Nephron (organoid): ENCODE data around the gene CNTF.
A peak's percentile ranks its signal among the peaks of the same experiment; 100 is the strongest.

ENCODE experiments used
- H3K27ac Mint-ChIP-seq, 3 experiments: 2 replicates each; pipeline ENCODE4 v1.8.0; 2020; ENCODE audit warnings: mixed read lengths in 3 of 3, mild to moderate bottlenecking in 2 of 3, moderate library complexity in 1 of 3
- H3K27me3 Mint-ChIP-seq: 2 replicates; pipeline ENCODE4 v1.8.0; 2021; ENCODE audit warnings: low read depth, mild to moderate bottlenecking, moderate library complexity, mixed read lengths
- H3K36me3 Mint-ChIP-seq: 2 replicates; pipeline ENCODE4 v1.8.0; 2020; ENCODE audit warnings: low read depth, mixed read lengths
- H3K4me1 Mint-ChIP-seq: 2 replicates; pipeline ENCODE4 v1.8.0; 2020; ENCODE audit warnings: mixed read lengths
- H3K4me3 Mint-ChIP-seq, 3 experiments: 2 replicates each; pipeline ENCODE4 v1.8.0; 2020; ENCODE audit warnings: mild to moderate bottlenecking in 3 of 3, mixed read lengths in 3 of 3, moderate library complexity in 2 of 3
- H3K9me3 Mint-ChIP-seq: 2 replicates; pipeline ENCODE4 v1.8.0; 2020; ENCODE audit warnings: mixed read lengths
- TF ChIP-seq, protein P1 (sequence below), 3 experiments: fragments of 200-600 bp; sonication (generic); IDR thresholded peaks; one replicate each; pipeline ENCODE4 v1.5.0; 2021; ENCODE audit warnings: antibody characterized with exemption in 3 of 3; ENCODE audit not compliant: unreplicated experiment in 3 of 3

Gene CNTF

DNA sequence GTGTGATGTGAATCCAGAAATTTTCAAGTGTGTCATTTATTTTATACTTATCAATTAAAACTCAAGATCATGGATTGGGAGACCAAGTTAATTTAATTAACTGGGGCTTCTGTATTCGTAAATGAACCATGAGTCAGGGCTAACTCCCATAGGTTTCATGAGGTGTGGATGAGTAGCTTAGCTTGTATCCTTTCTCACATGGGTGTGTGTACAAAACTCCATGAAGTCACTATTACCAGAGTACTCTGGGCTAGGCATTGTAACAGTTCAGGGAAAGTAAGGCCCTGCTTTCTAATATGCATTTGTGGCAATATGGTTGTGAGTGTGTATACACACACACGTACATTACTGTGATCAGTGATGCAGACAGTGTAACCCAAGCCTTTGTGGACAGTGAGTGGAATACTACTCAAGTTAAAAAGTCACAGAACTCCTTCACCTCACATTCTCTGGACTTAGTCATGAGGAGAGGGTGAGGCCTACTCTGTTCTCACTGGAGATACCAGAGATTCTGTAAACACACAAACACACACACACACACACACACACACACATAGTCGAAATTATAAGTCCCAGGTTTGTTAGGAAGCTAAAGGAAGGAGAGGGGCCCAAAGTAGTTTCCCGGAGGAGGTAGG, 3.5 kb downstream of the CNTF start:
- Mint-ChIP-seq H3K36me3 (peaks cover 46% of the 10 kb centered on the region), H3K27me3 (no peaks in the 10 kb centered on the region)

DNA sequence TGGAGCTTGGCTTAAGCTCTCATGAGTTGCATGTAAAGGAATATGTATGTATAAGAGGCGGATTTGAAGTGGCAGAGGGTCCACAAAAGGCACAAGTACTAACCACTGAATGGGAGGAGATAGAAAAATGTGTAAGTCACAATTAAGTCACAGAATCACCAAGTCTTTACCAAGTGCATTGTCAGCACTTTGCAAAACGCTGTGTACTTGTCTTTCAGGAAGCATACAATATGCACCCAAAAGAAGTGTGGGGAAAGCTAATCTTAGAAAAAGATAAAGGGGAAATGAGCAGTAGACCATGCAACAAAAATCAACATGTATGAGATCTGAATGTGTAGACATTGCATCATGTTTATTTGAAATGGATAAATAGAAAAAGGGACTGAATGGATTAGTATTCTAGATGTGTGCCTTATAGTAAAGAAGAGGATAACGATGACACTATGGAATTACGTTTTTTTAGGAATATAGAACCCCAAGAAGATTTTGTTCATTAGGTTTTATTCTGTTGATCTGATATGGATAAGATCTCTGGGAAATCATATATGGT, 4.5 kb downstream of the CNTF start:
- H3K4me1 Mint-ChIP-seq: peaks cover 4% of the 10 kb centered on the region
- H3K4me3 Mint-ChIP-seq: no peak overlapping the region
- TF ChIP-seq, protein P1, sequence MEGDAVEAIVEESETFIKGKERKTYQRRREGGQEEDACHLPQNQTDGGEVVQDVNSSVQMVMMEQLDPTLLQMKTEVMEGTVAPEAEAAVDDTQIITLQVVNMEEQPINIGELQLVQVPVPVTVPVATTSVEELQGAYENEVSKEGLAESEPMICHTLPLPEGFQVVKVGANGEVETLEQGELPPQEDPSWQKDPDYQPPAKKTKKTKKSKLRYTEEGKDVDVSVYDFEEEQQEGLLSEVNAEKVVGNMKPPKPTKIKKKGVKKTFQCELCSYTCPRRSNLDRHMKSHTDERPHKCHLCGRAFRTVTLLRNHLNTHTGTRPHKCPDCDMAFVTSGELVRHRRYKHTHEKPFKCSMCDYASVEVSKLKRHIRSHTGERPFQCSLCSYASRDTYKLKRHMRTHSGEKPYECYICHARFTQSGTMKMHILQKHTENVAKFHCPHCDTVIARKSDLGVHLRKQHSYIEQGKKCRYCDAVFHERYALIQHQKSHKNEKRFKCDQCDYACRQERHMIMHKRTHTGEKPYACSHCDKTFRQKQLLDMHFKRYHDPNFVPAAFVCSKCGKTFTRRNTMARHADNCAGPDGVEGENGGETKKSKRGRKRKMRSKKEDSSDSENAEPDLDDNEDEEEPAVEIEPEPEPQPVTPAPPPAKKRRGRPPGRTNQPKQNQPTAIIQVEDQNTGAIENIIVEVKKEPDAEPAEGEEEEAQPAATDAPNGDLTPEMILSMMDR (IDR thresholded peaks at IDR 0.05; ENCODE audit: unreplicated experiment in 3 of 3): no peak
- peaks cover 40% of the 10 kb centered on the region for H3K36me3 Mint-ChIP-seq
- no peaks in the 10 kb centered on the region for H3K27me3 Mint-ChIP-seq
- no peaks in the 10 kb centered on the region for H3K9me3 Mint-ChIP-seq
- H3K27ac Mint-ChIP-seq: peak overlapping the region in 1 of 3 experiments; percentile 14

More for the DNA sequence above, 3.5 kb downstream of the CNTF start:
- H3K27ac Mint-ChIP-seq: peak overlapping the region; percentile 73 to 92 (median 81)
- H3K9me3 Mint-ChIP-seq: no peaks in the 10 kb centered on the region
- H3K4me1 Mint-ChIP-seq: peaks cover 4% of the 10 kb centered on the region
- peak overlapping the region in 1 of 3 experiments; percentile 2 for H3K4me3 Mint-ChIP-seq
- TF ChIP-seq, protein P1 (IDR thresholded peaks at IDR 0.05; ENCODE audit: unreplicated experiment in 3 of 3): no peak

DNA sequence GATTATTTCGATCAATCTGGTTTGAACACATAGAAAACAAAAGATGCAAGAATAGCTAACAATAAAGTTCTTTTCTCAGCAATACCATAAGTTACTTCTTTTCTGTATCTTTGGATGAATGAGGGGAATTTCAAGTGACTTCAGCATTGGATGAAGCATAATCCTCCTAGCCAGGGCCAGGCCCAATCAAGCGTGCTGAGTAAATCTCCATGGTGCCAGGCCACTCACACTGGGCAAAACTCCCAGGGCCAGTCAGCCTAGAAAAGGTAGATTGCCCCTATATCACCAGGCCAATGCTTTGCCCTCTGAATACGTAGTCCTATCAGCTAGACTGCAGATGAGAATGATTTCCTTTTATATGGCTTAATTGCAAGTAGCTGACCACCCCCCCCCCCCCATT, 6.0 kb downstream of the CNTF start:
- TF ChIP-seq, protein P1 (IDR thresholded peaks at IDR 0.05; ENCODE audit: unreplicated experiment in 3 of 3): no peak
- H3K4me3 Mint-ChIP-seq: no peak overlapping the region
- H3K27me3 Mint-ChIP-seq: no peaks in the 10 kb centered on the region
- H3K4me1 Mint-ChIP-seq: peaks cover 4% of the 10 kb centered on the region
- H3K36me3 Mint-ChIP-seq: peaks cover 27% of the 10 kb centered on the region
- H3K9me3 Mint-ChIP-seq: no peaks in the 10 kb centered on the region
- no peak overlapping the region for H3K27ac Mint-ChIP-seq

DNA sequence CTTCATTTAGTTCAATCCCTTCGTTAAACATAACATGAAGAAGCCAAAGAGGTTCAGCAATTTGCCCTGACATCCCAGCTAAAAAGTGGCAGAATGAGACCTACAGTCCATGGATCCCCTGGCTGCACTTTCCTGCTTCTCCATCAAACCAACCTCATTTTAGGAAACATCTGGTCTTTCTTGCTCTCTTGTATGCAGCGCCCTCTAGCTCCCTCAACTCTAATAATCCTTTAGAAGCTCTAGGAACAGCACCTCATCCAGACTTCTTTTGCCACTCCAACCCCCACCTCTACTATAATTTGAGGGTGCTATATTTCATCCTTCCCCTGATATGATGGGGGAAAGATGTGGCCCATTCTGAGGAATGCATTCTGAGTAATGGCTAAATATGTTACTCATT, 7.4 kb downstream of the CNTF start:
- Mint-ChIP-seq H3K36me3 (peaks cover 16% of the 10 kb centered on the region), H3K4me3 (no peak overlapping the region), H3K27ac (peak overlapping the region in 1 of 3 experiments; percentile 8), H3K27me3 (no peaks in the 10 kb centered on the region), H3K4me1 (peaks cover 4% of the 10 kb centered on the region), H3K9me3 (no peaks in the 10 kb centered on the region)
- TF ChIP-seq, protein P1 (IDR thresholded peaks at IDR 0.05; ENCODE audit: unreplicated experiment in 3 of 3): peak in 1 of 3 experiments; percentile 38

DNA sequence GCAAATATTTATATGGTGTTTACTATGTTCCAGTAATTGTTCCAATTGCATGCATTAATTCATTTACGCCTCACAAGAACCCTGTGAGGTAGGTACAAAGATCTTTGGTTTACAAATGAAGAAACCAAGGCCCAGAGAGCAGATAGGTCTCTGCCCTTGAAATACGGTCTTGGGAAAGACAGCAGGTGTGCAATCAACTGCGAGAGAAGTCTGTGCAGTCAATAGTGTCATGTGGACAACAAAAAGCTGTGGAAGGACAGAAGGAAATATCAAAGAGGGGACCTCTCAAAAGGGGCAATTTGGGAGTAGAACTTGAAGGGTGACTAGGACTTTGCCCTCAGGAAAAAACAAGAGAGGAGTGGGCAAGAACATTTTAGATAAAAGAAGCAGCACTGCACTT, 8.9 kb downstream of the CNTF start:
- Mint-ChIP-seq H3K36me3 (peaks cover 13% of the 10 kb centered on the region), H3K27me3 (no peaks in the 10 kb centered on the region), H3K9me3 (no peaks in the 10 kb centered on the region), H3K4me1 (no peaks in the 10 kb centered on the region), H3K27ac (no peak overlapping the region), H3K4me3 (no peak overlapping the region)
- TF ChIP-seq, protein P1 (IDR thresholded peaks at IDR 0.05; ENCODE audit: unreplicated experiment in 3 of 3): no peak

DNA sequence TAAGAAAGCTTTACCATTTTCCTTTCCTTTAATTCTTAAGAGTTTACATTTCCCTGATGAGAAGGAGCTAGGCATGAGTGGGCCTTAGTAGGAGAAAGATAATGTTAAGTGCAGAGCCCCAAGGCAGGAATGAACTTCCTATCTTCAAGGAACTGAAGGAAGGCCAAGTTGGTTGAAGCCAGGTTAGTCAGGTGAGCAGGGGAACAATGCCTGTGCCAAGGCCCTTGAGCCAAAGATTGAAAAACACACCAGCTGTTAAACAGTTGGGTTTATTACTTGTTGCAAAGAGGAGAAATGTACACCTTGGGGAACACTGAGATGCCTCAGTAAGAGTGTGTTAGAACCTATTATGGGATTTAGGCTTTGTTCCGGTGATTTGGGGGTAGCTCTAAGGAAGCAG, 10.0 kb downstream of the CNTF start:
- Mint-ChIP-seq H3K4me1 (no peaks in the 10 kb centered on the region), H3K9me3 (no peaks in the 10 kb centered on the region), H3K27me3 (no peaks in the 10 kb centered on the region), H3K4me3 (no peak overlapping the region), H3K36me3 (peaks cover 7% of the 10 kb centered on the region), H3K27ac (no peak overlapping the region)
- TF ChIP-seq, protein P1 (IDR thresholded peaks at IDR 0.05; ENCODE audit: unreplicated experiment in 3 of 3): no peak
